Stimulated activated CD4-positive, alpha-beta T cell treated with anti-CD3 and anti-CD28 coated beads, Interleukin-2, amount 100 ng/mL, for 4 hours (primary cell): ENCODE results near the gene SNAPC4.
"Not testable (repeated sequence)": the region's sequence is repeated elsewhere in the genome, so short reads cannot be mapped to it uniquely, and the experiment has no call there.

Source experiments
- DNase-seq: peaks from one replicate; pipeline ENCODE4 v3.0.0-alpha.2; 2020; ENCODE audit warnings: low read depth

SNAPC4 gene

DNA sequence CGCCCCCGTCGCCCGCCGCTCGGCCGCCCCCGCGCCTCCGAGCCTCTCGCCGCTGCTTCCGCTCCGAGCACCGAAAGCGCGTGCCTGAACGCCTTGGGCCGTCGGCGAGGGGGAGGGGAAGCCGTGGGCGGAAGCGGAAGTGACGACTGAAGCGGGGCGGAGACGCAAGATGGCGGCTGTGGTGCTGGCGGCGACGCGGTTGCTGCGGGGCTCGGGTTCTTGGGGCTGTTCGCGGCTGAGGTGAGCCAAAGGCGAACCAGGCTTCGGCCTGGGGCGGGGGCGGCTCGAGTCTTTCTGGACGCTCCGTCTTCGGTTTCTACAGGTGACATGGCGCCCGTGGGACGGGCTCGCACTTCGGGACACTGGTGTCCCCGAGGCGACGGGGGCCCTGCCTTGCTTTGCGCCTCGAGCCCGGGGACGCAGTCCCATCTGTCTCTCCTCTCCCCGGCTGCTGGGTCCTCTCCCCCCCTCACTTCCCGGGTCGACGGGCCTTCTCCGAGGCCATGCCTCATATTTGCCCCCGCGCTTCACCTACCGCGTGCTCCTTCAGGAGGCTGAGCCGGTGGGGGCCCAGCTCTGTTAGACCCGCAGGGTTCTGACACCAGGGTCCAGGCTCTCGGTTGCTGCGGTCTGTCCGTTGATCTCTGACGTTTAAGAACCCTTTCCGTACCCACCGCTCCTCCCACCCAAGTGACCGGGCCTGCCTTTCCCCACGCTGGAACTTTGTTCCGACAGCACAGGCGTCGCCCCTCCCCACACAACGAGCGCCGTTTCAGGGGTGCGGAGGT lies 10.7 kb upstream of the SNAPC4 start, which contains the start of the genes ENTR1 and PMPCA:
TSS of gene ENTR1 (minus strand) at position 115 of the 788 bp plus-strand sequence. CDS start 217 bp downstream, outside the sequence.
TSS of gene PMPCA (plus strand) at position 159 of the 788 bp plus-strand sequence. CDS start at position 170, 11 bp downstream.
- DNase-seq: peak; percentile 97

DNA sequence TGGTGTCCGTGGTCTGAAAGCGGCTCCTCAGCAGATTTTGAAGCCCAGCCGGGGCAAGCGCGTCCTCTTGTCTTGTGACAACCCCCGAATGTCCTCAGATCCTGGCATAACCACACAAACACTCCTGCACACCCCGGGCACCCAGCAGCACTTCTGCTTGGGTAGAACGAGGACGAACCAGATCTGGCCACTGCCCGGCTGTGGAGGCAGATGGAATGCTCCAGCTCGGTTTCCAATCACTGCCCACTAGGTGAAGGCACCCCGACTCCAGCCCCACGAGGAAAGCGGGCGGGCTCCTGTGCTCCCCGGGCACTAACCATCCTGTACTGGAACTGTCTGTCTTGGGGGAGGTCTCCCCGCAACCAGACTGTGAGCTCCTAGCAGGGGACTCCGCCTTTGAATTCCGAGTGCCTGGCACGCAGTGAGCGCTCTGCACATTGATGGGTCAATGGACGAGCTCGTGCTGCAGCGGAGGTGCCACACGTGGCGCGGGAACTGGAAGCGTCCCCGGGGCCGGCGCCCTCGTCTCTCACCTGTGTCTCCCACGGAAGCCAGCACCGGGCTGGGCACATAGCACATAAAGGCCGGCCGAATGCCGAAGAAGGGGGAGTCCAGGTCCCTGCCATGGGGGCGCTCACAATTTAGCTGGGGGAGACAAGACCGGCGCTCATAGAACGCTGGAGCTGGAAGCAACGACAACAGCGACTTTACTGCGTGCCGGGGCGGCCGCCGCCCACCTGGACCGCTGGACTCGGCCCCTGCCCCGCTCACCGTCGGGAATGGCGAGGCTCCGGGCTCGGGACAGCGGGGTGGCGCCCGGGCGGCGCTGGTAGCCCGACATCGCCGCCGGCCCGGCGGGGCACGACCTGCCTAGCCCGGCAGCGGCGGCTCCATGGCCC lies 9.8 kb upstream of the SNAPC4 start:
- peak; percentile 16 for DNase-seq

DNA sequence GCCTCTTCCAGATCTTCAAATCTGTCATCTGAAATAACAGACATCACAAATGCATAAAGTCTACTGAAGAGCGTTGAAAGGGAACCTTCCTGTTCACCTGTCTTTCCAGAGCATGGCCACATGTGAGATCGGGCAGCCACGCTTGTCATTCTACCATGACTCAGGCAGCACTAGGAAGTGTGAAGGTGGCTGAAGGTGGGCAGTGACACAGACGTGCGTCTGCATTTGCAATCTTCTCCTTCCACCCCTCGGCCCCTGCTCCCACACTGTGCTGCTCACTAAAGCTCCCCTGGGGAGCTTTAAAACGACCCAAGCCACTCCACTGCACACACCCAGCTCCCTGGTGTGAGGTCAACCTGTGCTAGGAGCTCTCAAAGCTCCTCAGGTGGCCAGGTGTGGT lies 7.9 kb upstream of the SNAPC4 start:
- no peak for DNase-seq

DNA sequence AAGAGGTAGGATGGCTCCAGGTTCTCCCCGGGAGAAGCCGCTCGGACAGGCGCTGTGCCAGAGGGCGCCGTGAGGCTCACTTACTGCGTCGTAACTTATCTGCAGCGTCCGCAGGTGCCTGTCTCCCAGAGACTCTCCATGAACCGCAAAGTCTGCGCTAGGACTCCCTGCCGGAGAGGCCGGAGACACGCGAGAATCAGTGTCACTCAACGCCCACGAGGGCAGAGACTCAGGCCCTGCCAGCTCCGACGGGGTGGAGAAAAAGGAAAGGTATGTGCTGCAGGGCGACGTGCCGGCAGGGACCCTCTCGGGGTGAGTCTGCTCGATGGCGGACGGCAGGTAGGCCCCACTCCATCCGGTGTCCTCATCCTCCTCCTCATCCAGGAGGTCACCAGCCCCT lies 7.1 kb upstream of the SNAPC4 start:
- DNase-seq: not testable (repeated sequence)

DNA sequence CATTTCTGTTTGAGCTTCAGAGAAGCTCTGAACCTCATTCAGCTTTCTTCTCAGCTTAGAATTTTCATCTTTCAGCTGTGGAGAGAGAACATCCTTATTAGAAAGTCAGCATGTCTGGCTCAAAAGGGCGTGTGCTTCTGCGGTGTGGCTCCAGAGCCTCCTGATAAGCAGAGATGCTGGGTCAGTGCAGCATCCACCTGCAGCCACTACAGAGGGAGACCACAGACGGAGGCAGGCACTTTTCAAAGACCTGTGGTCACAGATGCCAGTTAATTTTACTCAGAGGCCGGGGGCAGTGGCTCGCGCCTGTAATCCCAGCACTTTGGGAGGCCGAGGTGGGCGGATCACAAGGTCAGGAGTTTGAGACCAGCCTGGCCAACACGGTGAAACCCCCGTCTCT lies 5.9 kb upstream of the SNAPC4 start:
- not testable (repeated sequence) for DNase-seq

DNA sequence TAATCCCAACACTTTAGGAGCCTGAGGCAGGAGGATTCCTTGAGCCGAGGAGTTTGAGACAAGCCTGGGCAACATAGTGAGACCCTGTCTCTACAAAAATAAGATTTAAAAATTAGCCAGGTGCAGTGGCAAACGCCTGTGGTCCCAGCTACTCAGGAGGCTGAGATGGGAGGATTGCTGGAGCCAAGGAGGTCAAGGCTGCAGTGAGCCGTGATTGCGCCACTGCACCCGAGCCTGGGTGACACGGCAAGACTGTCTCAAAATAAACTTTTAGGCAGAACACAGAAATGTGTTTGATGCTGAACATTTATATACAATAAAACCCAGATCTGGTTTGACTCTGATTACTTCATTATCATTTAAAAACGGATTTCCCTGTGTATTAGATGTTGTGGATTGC lies 5.5 kb upstream of the SNAPC4 start:
- DNase-seq: no peak

DNA sequence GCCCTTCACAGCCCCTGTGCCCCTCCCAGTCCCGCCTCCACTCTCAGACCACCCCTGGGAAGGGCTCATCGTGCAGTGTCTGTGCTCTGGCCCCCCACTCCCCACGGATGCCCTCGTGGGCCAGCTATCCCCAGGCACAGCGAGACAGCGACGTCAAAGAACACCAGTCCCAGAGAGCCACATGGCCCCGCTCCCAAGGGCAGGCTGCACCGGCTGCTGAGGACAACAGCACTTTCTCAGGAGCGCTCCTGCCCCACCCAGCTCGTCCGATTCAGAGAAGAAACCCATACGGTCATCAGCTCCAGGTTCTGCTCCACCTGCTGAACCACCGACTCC lies 4.8 kb upstream of the SNAPC4 start:
- DNase-seq: no peak

DNA sequence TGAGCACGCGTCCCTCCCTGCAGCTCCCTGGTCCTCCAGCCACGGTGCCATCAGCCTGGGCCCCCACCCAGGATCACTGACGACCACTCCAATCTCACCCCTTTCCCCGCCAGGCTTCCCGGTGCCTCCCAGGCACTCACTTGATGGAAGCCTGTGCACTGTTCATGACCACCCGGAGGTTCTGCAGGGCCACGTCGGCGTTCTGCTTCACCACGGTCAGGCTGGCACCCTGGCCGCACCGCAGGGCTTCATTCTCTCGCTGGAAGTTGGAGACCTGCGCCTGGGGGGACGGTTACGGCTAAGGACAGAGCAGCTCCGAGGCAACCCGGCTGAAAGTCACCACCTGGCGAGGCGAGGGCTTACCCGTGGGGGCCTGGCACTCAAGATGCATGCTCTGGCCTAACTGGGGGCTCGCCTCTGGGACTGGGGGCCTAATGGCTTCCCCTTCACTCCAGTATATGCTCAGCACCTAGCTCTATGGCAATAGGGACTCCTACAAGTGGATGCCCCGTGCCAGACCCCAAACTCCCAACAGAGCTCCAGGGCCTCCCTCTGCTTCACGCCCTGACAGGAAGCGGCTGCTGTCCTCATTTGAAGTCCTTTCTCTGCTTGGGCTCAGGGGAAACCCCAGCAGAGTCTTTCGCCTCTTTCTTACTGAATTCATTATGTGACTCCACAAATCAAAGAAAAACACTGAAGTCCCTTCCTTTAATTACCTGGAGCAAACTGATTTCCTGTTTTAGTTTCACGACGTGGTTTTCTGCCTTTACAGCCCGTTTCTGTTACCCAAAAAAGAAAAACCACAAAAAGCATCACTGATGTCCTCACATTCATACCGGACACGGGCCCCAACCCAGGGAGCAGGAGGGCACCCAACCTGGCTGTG lies 4.2 kb upstream of the SNAPC4 start:
- DNase-seq: no peak

DNA sequence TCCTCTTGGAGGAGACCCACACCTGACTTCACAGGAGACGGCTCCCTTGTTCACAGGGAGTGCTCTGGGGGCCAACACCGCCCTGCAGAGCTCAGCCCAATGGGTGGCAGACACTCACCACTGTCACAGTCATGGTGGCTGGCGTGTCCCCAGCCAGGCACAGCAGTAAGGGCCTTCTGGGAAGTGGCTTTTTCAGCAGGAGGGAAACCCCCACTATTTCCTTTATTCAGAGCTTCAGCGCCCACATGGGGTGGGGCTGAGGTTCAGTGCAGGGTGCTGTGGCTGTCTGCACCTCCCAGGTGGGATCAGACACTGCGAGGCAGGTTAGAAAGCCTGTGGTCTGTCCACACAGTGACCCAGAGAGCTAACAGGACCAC lies 3.6 kb upstream of the SNAPC4 start:
- peak; percentile 77 for DNase-seq

DNA sequence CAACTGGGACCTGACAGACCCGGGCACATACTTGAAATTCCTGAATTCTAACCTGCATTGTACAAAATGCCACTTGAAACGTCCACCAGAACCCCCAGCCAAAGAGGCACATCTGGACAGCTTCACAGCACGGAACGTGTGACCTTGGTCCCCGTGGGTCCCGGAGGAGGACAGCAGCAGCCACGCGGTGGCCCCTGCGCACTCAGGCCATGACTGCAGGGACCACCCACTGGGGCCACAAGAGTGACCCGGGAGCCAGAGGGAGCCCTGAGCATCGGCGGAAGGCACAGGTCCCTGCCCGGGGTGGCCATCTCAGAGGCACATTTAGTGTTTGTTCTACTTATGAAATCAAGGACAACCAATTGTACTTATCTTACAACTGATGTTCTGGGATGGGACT lies 2.1 kb upstream of the SNAPC4 start:
- DNase-seq: no peak

DNA sequence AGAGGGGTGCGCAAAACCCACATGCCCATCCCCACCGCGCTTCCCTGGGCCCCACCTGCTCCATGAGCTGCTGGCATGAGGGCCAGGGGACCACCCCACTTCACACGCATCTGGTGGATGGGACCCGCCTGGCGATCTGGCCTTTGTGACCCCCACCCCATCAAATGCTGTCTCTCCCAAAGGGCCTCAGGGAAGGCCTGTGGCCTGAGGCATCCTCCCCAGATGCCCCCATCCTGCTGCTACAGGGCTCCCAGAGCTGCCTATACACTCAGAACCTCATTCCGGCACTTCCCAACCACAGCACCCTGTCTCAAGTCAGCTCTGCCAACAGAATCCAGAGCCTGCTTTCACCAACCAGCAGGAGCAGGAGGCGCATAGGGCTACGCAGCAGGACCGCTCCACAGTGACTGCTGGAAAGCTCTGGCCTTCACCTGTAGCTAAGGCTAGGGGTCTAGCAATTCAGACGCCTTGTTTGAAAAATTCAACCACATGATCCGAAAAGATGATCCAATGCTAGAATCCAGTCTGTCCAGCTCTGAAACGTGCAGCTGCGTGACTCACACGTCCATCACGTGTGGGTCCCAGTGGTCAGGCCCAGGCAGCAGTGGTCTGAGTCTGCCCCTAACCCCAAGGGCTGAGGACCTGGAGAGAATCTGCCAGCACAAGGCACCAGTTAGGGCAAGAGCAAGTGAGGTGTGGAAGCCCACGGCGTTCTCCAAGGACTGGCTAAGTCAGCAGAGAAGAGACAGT lies 1.4 kb upstream of the SNAPC4 start:
- no peak for DNase-seq

DNA sequence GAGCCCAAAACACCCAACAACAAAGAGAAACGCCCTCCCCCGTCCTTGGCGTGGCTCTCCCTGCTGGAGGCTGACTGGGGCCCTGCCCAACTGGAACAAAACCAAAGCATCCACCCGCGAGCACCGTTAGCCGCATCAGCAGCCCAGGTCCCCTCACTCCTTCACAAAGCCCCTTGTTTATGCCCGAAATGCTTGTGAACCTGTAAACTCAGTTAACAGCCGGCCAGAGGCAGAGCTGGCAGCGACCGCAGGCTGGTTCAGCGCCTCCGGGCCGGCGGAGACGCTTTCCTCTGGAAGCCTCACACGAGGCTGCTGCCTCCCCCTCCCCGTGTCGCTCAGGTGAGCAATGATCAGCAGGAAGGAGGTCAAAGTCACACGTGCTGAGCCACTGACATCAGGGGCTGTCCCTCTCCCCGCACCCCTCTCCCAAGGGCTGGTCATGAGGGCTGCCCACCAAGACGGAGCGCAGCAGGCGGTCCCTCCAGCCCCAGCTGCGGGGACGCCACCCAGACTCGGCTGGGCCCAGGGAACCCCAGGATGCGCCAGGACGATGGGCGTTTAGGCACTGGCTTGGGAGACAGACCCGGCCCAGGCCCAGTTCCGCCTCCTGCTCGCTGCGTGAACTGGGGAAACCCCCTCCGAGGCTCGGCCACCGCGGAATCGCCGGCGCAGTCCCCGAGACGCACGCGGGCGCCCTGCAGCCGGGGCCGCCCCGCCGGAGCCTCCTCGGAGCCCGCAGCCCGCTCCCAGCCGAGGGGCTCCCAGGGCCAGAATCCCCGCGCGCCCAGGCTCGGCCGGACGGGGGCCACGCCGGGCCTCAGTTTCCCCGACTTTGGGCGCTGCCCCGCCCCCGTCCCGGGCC lies 563 bp downstream of the SNAPC4 start:
- DNase-seq: peak; percentile 26

DNA sequence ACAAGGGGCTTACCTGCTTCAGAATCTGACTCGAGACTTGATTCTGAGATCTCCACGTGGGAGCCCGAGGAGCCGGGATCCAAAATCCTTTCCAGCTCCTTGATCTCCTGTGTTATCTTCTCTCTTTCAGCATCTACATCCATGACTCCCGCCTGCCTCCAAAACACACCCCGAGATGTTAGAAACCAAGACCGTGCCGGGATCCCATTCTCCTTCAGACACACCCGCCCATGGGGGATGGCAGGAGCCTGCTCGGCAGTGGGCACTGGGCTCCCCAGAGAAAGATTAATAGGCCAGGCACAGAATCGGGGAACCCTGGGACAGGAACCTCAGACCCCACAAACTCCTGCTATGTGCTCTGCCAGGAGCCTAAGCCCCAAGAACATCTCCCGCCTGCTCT lies 1.7 kb downstream of the SNAPC4 start:
- no peak for DNase-seq

DNA sequence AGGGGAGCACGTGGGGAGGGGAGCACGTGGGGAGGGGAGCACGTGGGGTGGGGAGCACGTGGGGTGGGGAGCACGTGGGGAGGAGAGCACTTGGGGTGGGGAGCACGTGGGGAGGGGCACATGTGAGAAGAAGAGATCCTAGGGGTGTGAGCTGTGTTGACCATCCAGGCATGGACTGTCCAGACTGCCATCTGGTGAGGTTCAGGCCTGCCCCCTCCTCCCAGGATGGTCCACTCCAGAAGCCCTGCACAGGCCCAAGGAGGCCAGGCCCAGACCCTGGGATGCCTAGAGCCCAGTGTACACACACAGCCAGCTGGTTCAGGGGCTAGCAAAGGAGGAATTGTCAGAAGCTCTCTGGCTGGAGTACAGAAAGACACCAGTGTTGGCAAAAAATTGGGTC lies 2.3 kb downstream of the SNAPC4 start:
- no peak for DNase-seq

DNA sequence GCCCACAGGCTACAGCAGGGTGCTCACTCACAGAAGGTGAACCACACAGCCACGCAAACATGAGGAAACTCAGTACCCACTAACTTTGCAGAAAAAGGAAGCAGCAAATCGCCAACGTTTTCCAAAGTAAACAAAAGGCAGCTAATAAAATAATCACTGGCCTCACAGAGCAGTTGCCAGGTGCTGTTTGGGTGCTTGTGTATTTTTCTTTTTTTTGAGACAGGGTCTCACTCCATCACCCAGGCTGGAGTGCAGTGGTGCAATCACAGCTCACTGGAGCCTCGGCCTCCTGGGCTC lies 3.8 kb downstream of the SNAPC4 start:
- DNase-seq: no peak

DNA sequence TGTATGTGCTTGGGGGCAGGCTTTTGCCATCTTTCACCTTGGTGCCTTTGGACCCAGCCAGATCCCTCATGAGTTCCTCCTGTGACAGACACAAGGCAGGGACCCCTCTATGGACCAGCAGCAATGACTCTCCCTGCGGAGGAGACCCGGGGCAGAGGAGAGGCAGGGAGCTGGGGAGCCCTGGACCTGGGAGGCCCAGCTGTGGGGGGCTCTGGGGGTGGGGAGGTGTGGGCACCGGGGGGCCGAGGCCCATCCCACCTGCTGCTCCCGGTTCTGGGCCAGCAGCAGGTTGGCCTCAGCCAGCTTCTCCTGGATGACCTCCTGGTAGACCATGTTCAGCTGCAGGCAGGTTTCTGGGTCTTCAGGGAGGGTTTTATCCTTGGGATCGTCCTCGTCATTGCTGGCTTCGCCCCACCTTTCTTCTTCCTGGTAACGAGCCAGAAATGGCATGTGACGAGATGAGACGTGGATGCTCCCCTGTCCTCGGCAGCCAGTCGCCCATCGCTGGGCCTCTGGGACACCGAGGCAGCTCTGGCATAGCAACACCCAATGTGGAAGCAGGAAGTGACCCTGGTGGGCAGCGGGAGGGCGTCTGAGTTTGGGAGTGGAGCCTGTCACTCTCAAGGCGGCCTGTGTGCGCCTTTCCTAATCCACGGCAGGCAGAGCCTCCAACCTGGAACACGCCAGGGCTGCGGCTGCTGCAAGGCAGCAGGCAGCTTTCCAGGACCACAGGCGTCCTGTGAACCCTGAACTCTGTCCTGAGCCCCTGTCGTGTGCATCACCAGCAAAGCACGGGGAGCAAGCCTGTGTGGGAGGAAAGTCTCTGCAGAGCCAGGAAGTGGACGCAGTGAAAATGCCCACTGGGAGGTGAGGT lies 4.4 kb downstream of the SNAPC4 start:
- DNase-seq: no peak

DNA sequence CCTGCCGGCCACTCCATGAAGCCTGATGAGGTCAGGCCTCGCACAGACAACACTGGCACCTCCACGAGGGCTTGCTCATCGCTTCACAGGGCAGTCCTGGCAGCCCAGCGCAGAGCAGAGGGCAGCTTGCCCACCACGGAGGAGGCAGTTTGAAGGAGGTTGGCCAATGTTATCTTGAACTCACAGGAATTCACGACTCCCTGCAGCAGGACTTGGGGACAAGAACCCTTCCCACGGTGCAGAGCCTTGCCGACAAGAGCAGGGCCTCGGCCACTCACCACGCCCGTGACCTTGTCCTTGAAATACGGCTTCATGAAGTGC lies 5.0 kb downstream of the SNAPC4 start:
- no peak for DNase-seq

DNA sequence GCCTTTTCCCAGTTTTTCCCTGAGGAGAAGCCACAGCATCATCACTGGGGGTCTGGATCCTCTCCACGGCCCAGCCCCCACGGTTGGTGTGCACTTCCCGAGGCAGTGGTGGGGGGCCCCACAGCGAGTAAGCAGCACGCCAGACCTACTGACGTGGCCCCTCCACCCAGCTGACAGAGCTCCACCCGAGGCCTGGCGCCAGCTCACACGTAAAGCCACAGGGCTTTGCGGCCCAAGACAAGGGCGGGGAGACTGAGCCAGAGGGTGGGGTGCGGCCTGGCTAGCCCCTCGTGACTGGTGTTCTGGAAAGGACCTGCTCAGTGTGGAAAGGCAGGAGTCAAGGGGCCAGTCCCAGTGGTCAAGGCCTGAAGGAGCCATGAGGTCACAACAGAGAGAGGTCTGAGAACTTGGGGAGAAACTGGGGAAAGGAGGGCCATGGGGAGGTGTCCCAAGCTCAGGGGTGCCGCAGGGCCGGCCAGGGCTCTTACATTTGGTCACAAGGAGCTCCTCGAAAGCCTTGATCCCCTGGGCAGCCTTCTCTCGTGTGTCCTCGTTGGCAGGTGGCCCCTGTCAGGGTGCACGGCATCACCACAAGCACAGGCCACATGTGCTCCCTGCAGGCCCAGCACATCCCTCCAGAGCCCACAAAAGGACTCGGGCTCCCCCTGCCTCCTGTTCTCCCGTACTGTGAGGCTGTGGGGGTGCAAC lies 5.5 kb downstream of the SNAPC4 start:
- no peak for DNase-seq

DNA sequence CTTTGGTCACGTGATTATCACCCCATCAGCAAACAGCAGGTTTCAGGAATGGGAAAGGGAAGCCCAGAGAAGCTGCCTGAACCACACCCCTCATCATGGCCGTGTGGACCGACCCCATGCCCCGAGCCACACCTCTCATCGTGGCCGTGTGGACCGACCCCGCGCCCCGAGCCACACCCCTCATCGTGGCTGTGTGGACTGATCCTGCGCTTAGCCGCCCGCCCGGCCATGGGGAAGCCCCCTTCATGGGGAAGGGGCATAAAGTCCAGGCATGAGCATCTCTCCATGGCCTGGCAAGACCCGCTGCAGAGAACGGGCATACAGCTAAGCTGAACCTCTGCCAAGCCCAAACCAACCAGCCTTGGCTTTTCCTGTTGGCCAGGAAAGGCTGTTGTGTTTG lies 6.4 kb downstream of the SNAPC4 start:
- DNase-seq: no peak
